Breast epithelium (tissue), 4 donors: ENCODE results near the gene ZNF81. TPM values are rescaled to one million over a fixed set of nuclear protein-coding genes. Genes with fewer than 3 reads are reported as not detected.

Experiments used
- DNase-seq, 2 donors: peaks; one replicate each; pipeline ENCODE4 v3.0.0-alpha.2; 2019; ENCODE audit warnings: low spot score in 2 of 2
- H3K27ac ChIP-seq, 2 donors: fragments of 200-600 bp; sonication (generic) in 1 of 2; one replicate each; pipeline ENCODE4 v1.5.1; 2016 to 2019; ENCODE audit warnings: mild to moderate bottlenecking in 1 of 2
- H3K27me3 ChIP-seq, 2 donors: fragments of 200-600 bp; sonication (generic) in 1 of 2; one replicate each; pipeline versions ENCODE4 v1.5.1 to v1.6.0; 2017 to 2019; ENCODE audit warnings: control low read depth in 1 of 2, mild to moderate bottlenecking in 1 of 2
- H3K36me3 ChIP-seq: fragments of 200-600 bp; one replicate; pipeline ENCODE4 v1.5.1; 2019
- H3K4me1 ChIP-seq, 2 donors: fragments of 200-600 bp; sonication (generic); one replicate each; pipeline ENCODE4 v1.5.1; 2016 to 2019; ENCODE audit warnings: control low read depth in 1 of 2
- H3K4me3 ChIP-seq, 3 donors: fragments of 200-600 bp; sonication (generic); 1 replicate in 2 of 3; 2 replicates in 1 of 3; pipeline ENCODE4 v1.5.1; 2016 to 2019; ENCODE audit warnings: mild to moderate bottlenecking in 3 of 3, moderate library complexity in 2 of 3
- H3K9me3 ChIP-seq, 2 donors: fragments of 200-600 bp; sonication (generic) in 1 of 2; one replicate each; pipeline ENCODE4 v1.5.1; 2016 to 2019; ENCODE audit warnings: control low read depth in 1 of 2
- CTCF ChIP-seq, 3 donors: fragments of 450-650 bp; IDR thresholded peaks; one replicate each; pipeline ENCODE4 v1.5.1; 2016 to 2017; ENCODE audit warnings: antibody characterized with exemption in 3 of 3, mild to moderate bottlenecking in 3 of 3, moderate library complexity in 3 of 3
- POLR2A ChIP-seq: fragments of 450-650 bp; IDR thresholded peaks from one replicate; pipeline ENCODE4 v1.6.1; 2016; ENCODE audit warnings: antibody characterized with exemption, mild to moderate bottlenecking, moderate library complexity
- POLR2AphosphoS5 ChIP-seq, 3 donors: sonication (generic); formaldehyde crosslinking; IDR thresholded peaks; one replicate each; pipeline ENCODE4 v1.6.1; 2017; ENCODE audit warnings: antibody characterized with exemption in 3 of 3
- intact Hi-C: fragments of 100-400 bp; cut with DNase I; formaldehyde crosslinking; loops from one replicate; pipeline ENCODE4 v1.15.1; 2023; ENCODE audit warnings: low total_unique reads
- total RNA-seq, 3 donors: library from RNA; depleted of rRNA; stranded (reverse); fragments of >200 nt; gene quantifications; one replicate each; pipeline ENCODE4 v1.1.0, GENCODE V29; 2016

Gene ZNF81
- total RNA-seq, 3 donors from 2014 or later: 6.4 to 11.1 (median 10.2) TPM

GRCh38 chrX:47814851-47815250 is 21.9 kb upstream of the ZNF81 start:
- Histone ChIP-seq H3K36me3 (no peaks in the 10 kb centered on the region), H3K4me3 (no peak overlapping the region), H3K27me3 (peaks cover 0 to 28% of the 10 kb centered on the region in 2 donors), H3K27ac (no peak overlapping the region), H3K4me1 (no peaks in the 10 kb centered on the region), H3K9me3 (no peaks in the 10 kb centered on the region)
- intact Hi-C loops: loop anchor here (5.0 kb wide), 1 partner anchor 728 kb away; no protein-coding TSS in a partner anchor
- no peak for TF ChIP-seq POLR2A
- TF ChIP-seq POLR2AphosphoS5 (IDR thresholded peaks at IDR 0.05): no peak
- no peak for TF ChIP-seq CTCF (IDR thresholded peaks at IDR 0.05)
- DNase-seq: no peak

DNA sequence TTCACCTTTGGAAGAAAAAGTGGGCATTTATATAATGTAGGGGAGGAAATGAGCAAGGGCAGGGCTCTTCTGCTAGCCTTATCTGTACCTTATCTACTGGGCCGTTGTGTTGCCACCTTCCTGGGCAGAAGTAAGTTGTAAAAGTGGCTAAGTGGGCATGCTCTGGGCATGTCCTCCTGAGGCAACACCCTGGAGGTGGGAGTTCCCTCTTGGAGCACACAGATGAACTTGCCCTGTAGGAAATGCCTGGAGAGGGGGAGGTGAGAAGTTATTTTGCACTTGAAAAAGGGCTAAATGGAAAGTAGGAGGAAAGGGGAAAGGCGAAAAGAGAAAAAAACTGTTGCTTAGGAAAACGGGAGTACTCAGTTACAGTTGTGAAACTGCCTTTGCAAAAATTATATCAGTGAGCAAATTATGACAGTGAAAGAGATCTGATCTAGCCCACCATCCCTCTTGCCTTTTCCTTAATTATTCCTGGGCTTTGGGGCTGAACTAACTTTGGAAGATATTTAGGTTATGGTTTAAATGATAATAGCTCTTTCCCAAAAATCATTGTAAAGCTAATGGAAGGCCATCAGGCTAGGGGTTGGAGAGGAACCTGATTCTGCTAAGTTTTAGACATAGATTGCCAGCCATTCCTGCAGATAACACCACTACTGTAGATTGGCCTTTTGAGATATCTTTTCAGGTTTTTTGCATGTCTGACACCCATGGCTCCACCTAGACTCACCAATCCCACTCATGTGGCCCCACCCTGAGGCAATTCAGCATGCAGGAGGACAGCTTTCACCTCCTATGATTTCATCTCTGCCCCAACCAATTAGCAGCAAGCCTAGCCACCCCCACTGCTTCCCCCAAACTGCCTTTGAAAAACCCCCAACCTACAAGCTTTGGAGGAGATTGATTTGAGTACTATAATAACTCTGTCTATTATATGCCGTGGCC is 20.5 kb upstream of the ZNF81 start:
- no peaks in the 10 kb centered on the region for H3K9me3 ChIP-seq
- intact Hi-C loops: no loop called here
- H3K4me3 ChIP-seq: no peak overlapping the region
- H3K27me3 ChIP-seq: peaks cover 0 to 31% of the 10 kb centered on the region in 2 donors
- DNase-seq: no peak
- H3K36me3 ChIP-seq: no peaks in the 10 kb centered on the region
- no peak overlapping the region for H3K27ac ChIP-seq
- H3K4me1 ChIP-seq: no peaks in the 10 kb centered on the region
- TF ChIP-seq CTCF (IDR thresholded peaks at IDR 0.05) (no peak), POLR2A (no peak), POLR2AphosphoS5 (IDR thresholded peaks at IDR 0.05) (no peak)

GRCh38 chrX:47817421-47817820 is 19.3 kb upstream of the ZNF81 start:
- TF ChIP-seq CTCF (IDR thresholded peaks at IDR 0.05) (no peak), POLR2A (no peak), POLR2AphosphoS5 (IDR thresholded peaks at IDR 0.05) (no peak)
- DNase-seq: no peak
- Histone ChIP-seq H3K4me1 (no peaks in the 10 kb centered on the region), H3K27me3 (peaks cover 0 to 31% of the 10 kb centered on the region in 2 donors), H3K9me3 (no peaks in the 10 kb centered on the region), H3K36me3 (no peaks in the 10 kb centered on the region), H3K4me3 (no peak overlapping the region), H3K27ac (no peak overlapping the region)
- intact Hi-C loops: no loop called here

- Histone ChIP-seq H3K36me3 (no peaks in the 10 kb centered on the region), H3K27me3 (peaks cover 0 to 34% of the 10 kb centered on the region in 2 donors), H3K4me3 (no peak overlapping the region), H3K4me1 (no peaks in the 10 kb centered on the region), H3K9me3 (no peaks in the 10 kb centered on the region), H3K27ac (no peak overlapping the region)
- DNase-seq: no peak
- intact Hi-C loops: no loop called here
- TF ChIP-seq POLR2AphosphoS5 (IDR thresholded peaks at IDR 0.05): no peak
- no peak for TF ChIP-seq POLR2A
- no peak for TF ChIP-seq CTCF (IDR thresholded peaks at IDR 0.05)
Observed at GRCh38 chrX:47817897-47818296, 18.8 kb upstream of the ZNF81 start.

GRCh38 chrX:47828984-47829383 is 7.7 kb upstream of the ZNF81 start:
- intact Hi-C loops: no loop called here
- Histone ChIP-seq H3K27ac (no peak overlapping the region), H3K36me3 (no peaks in the 10 kb centered on the region), H3K27me3 (peaks cover 0 to 3% of the 10 kb centered on the region in 2 donors), H3K4me1 (no peaks in the 10 kb centered on the region), H3K4me3 (no peak overlapping the region), H3K9me3 (no peaks in the 10 kb centered on the region)
- DNase-seq: no peak
- TF ChIP-seq POLR2A: no peak
- no peak for TF ChIP-seq POLR2AphosphoS5 (IDR thresholded peaks at IDR 0.05)
- TF ChIP-seq CTCF (IDR thresholded peaks at IDR 0.05): no peak
